ENCODE results near the gene LPP.

Gene LPP

DNA sequence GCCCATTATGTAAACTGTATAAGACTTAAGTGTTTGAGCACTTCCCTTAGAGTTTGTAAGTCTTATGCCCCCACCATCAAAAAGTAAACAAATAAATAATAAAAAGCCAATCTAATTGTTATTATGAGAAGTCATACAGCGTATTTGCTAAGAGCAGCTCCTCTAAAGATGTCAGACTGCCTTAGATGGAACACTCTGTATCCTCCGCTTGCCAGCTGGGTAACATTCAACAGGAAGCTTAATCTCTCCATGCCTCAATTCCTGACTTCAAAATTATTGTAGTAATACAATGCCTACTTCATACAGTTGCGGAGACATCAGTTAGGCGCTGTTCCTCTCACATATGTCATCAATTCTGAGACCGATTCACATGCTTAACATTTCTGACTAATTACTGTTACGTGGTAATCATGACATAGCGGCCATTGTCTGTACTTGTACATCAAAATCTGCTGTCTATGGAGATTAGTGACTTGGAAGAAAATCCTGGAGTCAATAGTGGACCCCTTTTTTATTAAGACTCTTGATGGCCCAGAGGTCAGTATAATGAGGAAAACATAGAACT, 417.7 kb downstream of the LPP start:
- no peaks in the 10 kb centered on the region for H3K79me2 ChIP-seq (ENCODE audit: insufficient read depth, low read length)
- H2AFZ ChIP-seq (ENCODE audit: low read depth, low read length): no peak overlapping the region
- no peak overlapping the region for H3K9ac ChIP-seq (ENCODE audit: low read depth, low read length)
- H3K4me3 ChIP-seq (ENCODE audit: low read depth in 1 of 2, low read length in 2 of 2): no peak overlapping the region
- no peaks in the 10 kb centered on the region for H3K4me1 ChIP-seq (ENCODE audit: insufficient read depth, low read length)
- H3K27ac ChIP-seq (ENCODE audit: low read length): no peak overlapping the region
- DNase-seq: no peak
- H3K27me3 ChIP-seq (ENCODE audit: insufficient read depth, low read length, poor library complexity): no peaks in the 10 kb centered on the region
- TF ChIP-seq EZH2 (IDR thresholded peaks at IDR 0.05; ENCODE audit: borderline replicate concordance, low read depth, low read length, severe bottlenecking): no peak
- TF ChIP-seq, protein P1, sequence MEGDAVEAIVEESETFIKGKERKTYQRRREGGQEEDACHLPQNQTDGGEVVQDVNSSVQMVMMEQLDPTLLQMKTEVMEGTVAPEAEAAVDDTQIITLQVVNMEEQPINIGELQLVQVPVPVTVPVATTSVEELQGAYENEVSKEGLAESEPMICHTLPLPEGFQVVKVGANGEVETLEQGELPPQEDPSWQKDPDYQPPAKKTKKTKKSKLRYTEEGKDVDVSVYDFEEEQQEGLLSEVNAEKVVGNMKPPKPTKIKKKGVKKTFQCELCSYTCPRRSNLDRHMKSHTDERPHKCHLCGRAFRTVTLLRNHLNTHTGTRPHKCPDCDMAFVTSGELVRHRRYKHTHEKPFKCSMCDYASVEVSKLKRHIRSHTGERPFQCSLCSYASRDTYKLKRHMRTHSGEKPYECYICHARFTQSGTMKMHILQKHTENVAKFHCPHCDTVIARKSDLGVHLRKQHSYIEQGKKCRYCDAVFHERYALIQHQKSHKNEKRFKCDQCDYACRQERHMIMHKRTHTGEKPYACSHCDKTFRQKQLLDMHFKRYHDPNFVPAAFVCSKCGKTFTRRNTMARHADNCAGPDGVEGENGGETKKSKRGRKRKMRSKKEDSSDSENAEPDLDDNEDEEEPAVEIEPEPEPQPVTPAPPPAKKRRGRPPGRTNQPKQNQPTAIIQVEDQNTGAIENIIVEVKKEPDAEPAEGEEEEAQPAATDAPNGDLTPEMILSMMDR (IDR thresholded peaks at IDR 0.05; ENCODE audit: borderline replicate concordance, extremely low read depth, low read length, poor library complexity, severe bottlenecking): no peak
- no peak overlapping the region for H3K4me2 ChIP-seq (ENCODE audit: insufficient read depth, low read length)
- no peaks in the 10 kb centered on the region for H3K9me3 ChIP-seq (ENCODE audit: insufficient read depth, low read length, severe bottlenecking)
- peaks cover 2% of the 10 kb centered on the region; the same call in 1 of the 2 replicates for H4K20me1 ChIP-seq (ENCODE audit: insufficient read depth, low read length)
- no peaks in the 10 kb centered on the region for H3K36me3 ChIP-seq (ENCODE audit: insufficient read depth, low read length)
- no peak for ATAC-seq (ENCODE audit: insufficient read depth, low read depth)

DNA sequence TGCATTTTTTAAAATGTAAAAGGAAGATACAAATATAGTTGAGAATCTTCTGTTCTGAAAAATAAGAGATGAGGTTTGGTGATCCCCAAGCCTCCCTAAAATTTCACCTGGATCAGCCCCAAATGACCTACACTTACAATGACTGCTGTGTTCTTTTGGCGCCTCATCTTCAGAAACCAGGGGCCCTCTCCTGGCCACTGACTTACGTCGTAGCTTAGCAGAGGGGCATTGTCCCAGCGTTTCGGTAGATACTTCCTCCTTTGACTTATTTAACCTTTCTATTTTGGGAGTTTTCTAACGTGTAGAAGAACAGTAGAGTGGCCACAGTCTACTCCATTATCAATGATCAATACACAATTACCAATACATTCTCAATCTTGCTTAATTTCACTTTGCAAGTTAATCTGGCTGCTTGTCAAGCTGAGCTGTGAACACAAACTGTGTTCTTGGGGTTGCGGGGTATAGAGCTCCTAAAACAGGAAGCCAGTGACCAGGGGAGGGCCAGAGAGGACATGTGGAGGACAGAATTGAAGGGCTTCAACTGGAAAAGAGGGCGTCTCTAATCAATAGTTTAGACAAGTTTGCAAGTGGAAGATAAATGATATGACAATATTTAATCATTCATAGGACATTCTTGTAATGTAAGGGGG, 419.5 kb downstream of the LPP start:
- Histone ChIP-seq H3K36me3 (ENCODE audit: insufficient read depth, low read length) (no peaks in the 10 kb centered on the region), H3K9ac (ENCODE audit: low read depth, low read length) (no peak overlapping the region), H3K27me3 (ENCODE audit: insufficient read depth, low read length, poor library complexity) (no peaks in the 10 kb centered on the region), H3K27ac (ENCODE audit: low read length) (no peak overlapping the region), H3K79me2 (ENCODE audit: insufficient read depth, low read length) (no peaks in the 10 kb centered on the region), H3K9me3 (ENCODE audit: insufficient read depth, low read length, severe bottlenecking) (no peaks in the 10 kb centered on the region), H4K20me1 (ENCODE audit: insufficient read depth, low read length) (peaks cover 2% of the 10 kb centered on the region; the same call in 1 of the 2 replicates), H2AFZ (ENCODE audit: low read depth, low read length) (no peak overlapping the region), H3K4me2 (ENCODE audit: insufficient read depth, low read length) (no peak overlapping the region), H3K4me1 (ENCODE audit: insufficient read depth, low read length) (no peaks in the 10 kb centered on the region), H3K4me3 (ENCODE audit: low read depth in 1 of 2, low read length in 2 of 2) (no peak overlapping the region)
- ATAC-seq (ENCODE audit: insufficient read depth, low read depth) (no peak), DNase-seq (no peak)
- TF ChIP-seq, protein P1 (IDR thresholded peaks at IDR 0.05; ENCODE audit: borderline replicate concordance, extremely low read depth, low read length, poor library complexity, severe bottlenecking): no peak
- no peak for TF ChIP-seq EZH2 (IDR thresholded peaks at IDR 0.05; ENCODE audit: borderline replicate concordance, low read depth, low read length, severe bottlenecking)

DNA sequence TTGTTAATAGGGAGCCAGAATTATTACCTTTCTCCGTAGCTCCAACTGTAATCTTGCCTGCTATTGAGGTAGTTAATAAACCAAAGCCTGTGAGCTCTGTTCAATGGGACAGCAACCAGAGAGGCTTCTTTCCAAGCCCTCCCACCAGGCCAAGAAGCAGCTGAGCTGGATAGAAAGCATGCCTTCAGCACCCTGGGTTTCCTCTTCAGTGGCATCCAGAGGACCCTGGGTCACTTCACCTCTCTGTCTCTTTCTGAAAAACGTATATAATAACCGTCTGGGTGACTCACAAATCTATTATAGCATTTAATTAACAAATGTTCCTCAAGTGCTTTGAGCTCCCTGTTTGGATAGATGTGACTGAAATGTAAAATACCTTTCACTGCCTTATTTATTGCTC, 420.0 kb downstream of the LPP start:
- H4K20me1 ChIP-seq (ENCODE audit: insufficient read depth, low read length): peaks cover 2% of the 10 kb centered on the region; the same call in 1 of the 2 replicates
- no peaks in the 10 kb centered on the region for H3K9me3 ChIP-seq (ENCODE audit: insufficient read depth, low read length, severe bottlenecking)
- no peaks in the 10 kb centered on the region for H3K79me2 ChIP-seq (ENCODE audit: insufficient read depth, low read length)
- H3K27me3 ChIP-seq (ENCODE audit: insufficient read depth, low read length, poor library complexity): no peaks in the 10 kb centered on the region
- ATAC-seq (ENCODE audit: insufficient read depth, low read depth): no peak
- no peak overlapping the region for H3K27ac ChIP-seq (ENCODE audit: low read length)
- no peaks in the 10 kb centered on the region for H3K36me3 ChIP-seq (ENCODE audit: insufficient read depth, low read length)
- no peak overlapping the region for H3K9ac ChIP-seq (ENCODE audit: low read depth, low read length)
- no peak overlapping the region for H3K4me3 ChIP-seq (ENCODE audit: low read depth in 1 of 2, low read length in 2 of 2)
- no peak overlapping the region for H2AFZ ChIP-seq (ENCODE audit: low read depth, low read length)
- TF ChIP-seq EZH2 (IDR thresholded peaks at IDR 0.05; ENCODE audit: borderline replicate concordance, low read depth, low read length, severe bottlenecking): no peak
- TF ChIP-seq, protein P1 (IDR thresholded peaks at IDR 0.05; ENCODE audit: borderline replicate concordance, extremely low read depth, low read length, poor library complexity, severe bottlenecking): no peak
- no peak overlapping the region for H3K4me2 ChIP-seq (ENCODE audit: insufficient read depth, low read length)
- no peak for DNase-seq
- H3K4me1 ChIP-seq (ENCODE audit: insufficient read depth, low read length): no peaks in the 10 kb centered on the region

Measured in DND-41 (cell line).